GM19452 (cell line): ENCODE data around the gene ZMIZ2.
A peak's percentile ranks its signal among the peaks of the same experiment; 100 is the strongest.

Source experiments
- ATAC-seq: cut with Tn5 transposase; IDR thresholded peaks from one replicate; pipeline ENCODE4 v1.9.1; 2021; ENCODE audit not compliant: unreplicated experiment

The ZMIZ2 gene

GRCh38 chr7:44755698-44756627 is 7.3 kb downstream of the ZMIZ2 start:
- no peak for ATAC-seq

DNA sequence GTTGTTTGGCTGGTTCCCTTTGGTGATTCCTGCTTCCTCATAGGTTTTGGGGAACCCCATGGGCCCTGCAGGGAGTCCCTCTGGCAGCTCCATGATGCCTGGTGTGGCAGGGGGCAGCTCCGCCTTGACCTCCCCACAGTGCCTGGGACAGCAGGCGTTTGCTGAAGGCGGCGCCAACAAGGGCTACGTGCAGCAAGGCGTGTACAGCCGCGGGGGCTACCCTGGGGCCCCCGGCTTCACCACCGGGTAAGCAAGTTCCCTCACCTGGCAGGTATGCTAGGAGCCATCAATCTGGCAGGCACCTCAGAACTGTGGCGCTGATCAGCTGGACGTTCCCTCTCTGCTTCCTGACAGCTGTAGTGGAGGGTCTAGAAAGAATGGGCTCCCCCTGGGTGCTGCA is 8.3 kb downstream of the ZMIZ2 start:
- ATAC-seq = no peak

- no peak for ATAC-seq
Observed at GRCh38 chr7:44757311-44757710, 8.7 kb downstream of the ZMIZ2 start.

DNA sequence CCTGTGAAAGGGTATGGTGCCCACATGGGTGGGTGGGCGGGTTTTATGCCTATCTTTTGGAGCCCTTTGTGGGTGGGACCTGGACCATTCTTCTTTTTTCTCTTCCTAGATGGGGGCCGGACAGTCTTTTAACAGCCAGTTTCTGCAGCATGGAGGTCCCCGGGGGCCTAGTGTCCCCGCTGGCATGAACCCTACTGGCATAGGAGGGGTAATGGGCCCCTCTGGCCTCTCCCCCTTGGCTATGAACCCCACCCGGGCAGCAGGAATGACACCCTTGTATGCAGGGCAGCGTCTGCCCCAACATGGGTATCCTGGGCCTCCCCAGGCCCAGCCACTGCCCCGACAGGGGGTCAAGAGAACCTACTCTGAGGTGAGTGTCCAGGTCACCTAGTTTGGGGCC is 9.1 kb downstream of the ZMIZ2 start:
- no peak for ATAC-seq

DNA sequence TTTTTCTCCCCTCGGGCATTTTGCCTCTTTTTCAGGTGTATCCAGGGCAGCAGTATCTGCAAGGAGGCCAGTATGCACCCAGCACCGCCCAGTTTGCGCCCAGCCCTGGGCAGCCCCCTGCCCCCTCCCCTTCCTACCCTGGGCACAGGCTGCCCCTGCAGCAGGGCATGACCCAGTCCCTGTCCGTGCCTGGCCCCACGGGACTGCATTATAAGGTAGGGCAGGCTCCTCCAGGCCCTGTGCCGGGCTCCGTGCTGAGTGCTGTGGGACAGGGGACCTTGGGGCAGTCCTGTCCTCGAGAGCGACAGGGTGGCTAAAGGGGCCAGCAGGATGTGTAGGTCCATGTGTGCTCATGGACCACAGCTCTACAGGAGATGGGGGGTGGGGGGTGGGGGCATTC is 10.6 kb downstream of the ZMIZ2 start:
- ATAC-seq = no peak

- ATAC-seq = no peak
Observed at GRCh38 chr7:44760034-44760580, 11.5 kb downstream of the ZMIZ2 start.

- ATAC-seq = no peak
Observed at GRCh38 chr7:44761207-44762161, 12.8 kb downstream of the ZMIZ2 start.

DNA sequence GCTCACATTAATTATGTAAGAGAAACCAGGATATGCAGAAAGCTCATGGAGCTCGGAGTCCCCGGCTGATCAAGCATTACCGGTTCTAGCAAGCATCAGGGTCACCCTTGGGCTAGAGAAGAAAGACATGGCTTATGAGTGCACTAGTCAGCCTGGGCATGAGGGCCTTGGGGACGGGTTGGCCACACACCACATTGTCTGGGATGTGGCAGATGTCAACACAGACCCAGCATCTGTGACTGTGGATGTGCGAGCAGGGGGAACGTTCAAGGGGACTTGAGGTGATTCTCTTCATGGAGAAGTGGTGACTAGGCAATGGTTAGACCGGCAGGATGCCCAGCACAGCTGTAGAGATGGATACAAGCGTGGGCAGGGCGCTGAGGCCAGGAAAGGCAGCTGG is 13.7 kb downstream of the ZMIZ2 start:
- ATAC-seq = no peak

- ATAC-seq = no peak
Observed at GRCh38 chr7:44762726-44763522, 14.3 kb downstream of the ZMIZ2 start.

GRCh38 chr7:44764081-44764480 is 15.4 kb downstream of the ZMIZ2 start:
- no peak for ATAC-seq

GRCh38 chr7:44764665-44765578 is 16.3 kb downstream of the ZMIZ2 start:
- ATAC-seq = no peak

GRCh38 chr7:44765579-44766415 is 17.1 kb downstream of the ZMIZ2 start:
- no peak for ATAC-seq

DNA sequence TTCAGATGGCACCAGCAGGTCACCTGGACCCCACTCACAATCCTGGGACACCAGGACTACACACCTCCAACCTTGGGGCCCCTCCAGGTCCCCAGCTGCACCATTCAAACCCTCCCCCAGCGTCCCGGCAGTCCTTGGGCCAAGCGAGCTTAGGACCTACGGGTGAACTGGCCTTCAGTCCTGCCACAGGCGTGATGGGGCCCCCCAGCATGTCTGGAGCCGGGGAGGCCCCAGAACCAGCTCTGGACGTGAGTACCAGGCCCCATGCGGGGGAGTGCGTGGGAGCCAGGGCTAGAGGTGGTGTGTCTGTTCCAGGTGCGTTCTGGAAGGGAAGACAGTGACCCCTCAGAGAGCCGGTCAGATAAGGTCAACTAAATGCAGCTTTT is 17.8 kb downstream of the ZMIZ2 start:
- no peak for ATAC-seq

- no peak for ATAC-seq
Observed at GRCh38 chr7:44767134-44767911, 18.7 kb downstream of the ZMIZ2 start.

DNA sequence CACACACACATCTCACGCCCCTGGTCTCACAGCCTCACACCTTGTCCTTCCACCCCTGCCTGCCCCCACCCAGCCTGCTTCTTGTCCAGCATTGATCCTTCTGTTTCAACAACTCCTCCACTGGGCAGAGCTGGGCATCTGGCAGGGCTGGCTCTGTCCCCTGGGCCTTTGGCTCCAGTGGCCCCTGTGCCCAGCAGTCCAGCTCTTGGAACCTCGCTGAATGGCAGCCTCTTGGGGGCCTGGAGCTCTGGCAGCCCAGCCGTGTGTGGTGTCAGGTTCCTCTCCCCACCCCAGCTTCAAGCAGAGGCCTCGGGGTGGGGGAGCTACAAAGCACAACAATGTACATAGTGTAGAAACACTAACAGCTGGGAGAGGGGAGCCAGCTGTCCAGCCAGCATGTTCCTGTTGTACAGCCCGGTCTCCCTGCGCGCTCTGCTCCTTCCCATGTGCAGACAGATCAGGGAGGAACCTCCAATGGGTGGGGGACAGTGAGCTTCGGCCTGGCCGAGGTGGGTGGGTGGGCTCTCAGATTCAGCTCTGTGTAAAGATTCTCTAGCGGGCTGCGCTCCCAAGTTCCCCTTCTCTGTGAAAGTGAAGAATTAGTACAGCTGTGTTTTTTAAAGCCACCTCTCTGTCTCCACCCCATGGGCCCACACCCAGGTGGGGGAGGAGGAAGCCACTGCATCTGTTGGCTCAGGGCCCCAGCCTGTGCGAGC is 19.4 kb downstream of the ZMIZ2 start:
- ATAC-seq = peak; percentile 54

- ATAC-seq = no peak
Observed at GRCh38 chr7:44768628-44769371, 20.2 kb downstream of the ZMIZ2 start.

GRCh38 chr7:44769376-44769775 is 20.7 kb downstream of the ZMIZ2 start:
- ATAC-seq = no peak
